CD4-positive, alpha-beta T cell treated with Interleukin-6 at 100 ng/mL for 8 hours (primary cell): ENCODE results near the gene RPGRIP1.
"Not testable (repeated sequence)": the region's sequence is repeated elsewhere in the genome, so short reads cannot be mapped to it uniquely, and the experiment has no call there.

Experiments used
- DNase-seq: peaks from one replicate; pipeline ENCODE4 v3.0.0-alpha.2; 2020; ENCODE audit warnings: mixed read lengths, low spot score

Gene RPGRIP1

GRCh38 chr14:21258889-21259787 lies 20.7 kb upstream of the RPGRIP1 start:
- DNase-seq, result no peak

GRCh38 chr14:21261824-21262223 lies 18.1 kb upstream of the RPGRIP1 start:
- DNase-seq, result no peak

- DNase-seq, result no peak
These were observed 17.5 kb upstream of the RPGRIP1 start for GRCh38 chr14:21262410-21262809.

- DNase-seq, result no peak
These were observed 16.4 kb upstream of the RPGRIP1 start for GRCh38 chr14:21263284-21264024.

GRCh38 chr14:21264025-21264801 lies 15.7 kb upstream of the RPGRIP1 start:
- peak; percentile 48 for DNase-seq

- DNase-seq, result no peak
These were observed 12.4 kb upstream of the RPGRIP1 start for GRCh38 chr14:21267431-21267845.

GRCh38 chr14:21267886-21268616 lies 11.8 kb upstream of the RPGRIP1 start:
- no peak for DNase-seq

GRCh38 chr14:21268617-21269251 lies 11.1 kb upstream of the RPGRIP1 start:
- peak; percentile 29 for DNase-seq

- DNase-seq, result peak; percentile 100
These were observed 10.4 kb upstream of the RPGRIP1 start, which contains the start of gene HNRNPC for GRCh38 chr14:21269252-21270046. Gene HNRNPC, minus strand, starts transcription at chr14:21269442. Its CDS starts 35,249 bp downstream, at chr14:21234193.

GRCh38 chr14:21272661-21273060 lies 7.2 kb upstream of the RPGRIP1 start:
- not testable (repeated sequence) for DNase-seq

GRCh38 chr14:21275261-21275858 lies 4.5 kb upstream of the RPGRIP1 start:
- DNase-seq, result no peak

- no peak for DNase-seq
These were observed 1.3 kb upstream of the RPGRIP1 start for GRCh38 chr14:21278632-21279031.

- not testable (repeated sequence) for DNase-seq
These were observed 2.0 kb downstream of the RPGRIP1 start for GRCh38 chr14:21281917-21282316.

- DNase-seq, result not testable (repeated sequence)
These were observed 6.6 kb downstream of the RPGRIP1 start for GRCh38 chr14:21286516-21286915.

GRCh38 chr14:21287168-21287567 lies 7.3 kb downstream of the RPGRIP1 start:
- no peak for DNase-seq

- DNase-seq, result not testable (repeated sequence)
These were observed 14.1 kb downstream of the RPGRIP1 start for GRCh38 chr14:21294026-21294425.

- no peak for DNase-seq
These were observed 18.5 kb downstream of the RPGRIP1 start for GRCh38 chr14:21298358-21298757.

GRCh38 chr14:21299562-21300130 lies 19.8 kb downstream of the RPGRIP1 start:
- no peak for DNase-seq

GRCh38 chr14:21300892-21301291 lies 21.0 kb downstream of the RPGRIP1 start:
- peak; percentile 5 for DNase-seq
